K562 (cell line): Measurements from ENCODE around the gene ANKS1B. TPM values are rescaled to one million over a fixed set of nuclear protein-coding genes. Genes with fewer than 3 reads are reported as not detected.

Experiments used
- ARID3A ChIP-seq: IDR thresholded peaks from 2 replicates; pipeline ENCODE4 v1.6.1; 2012; ENCODE audit warnings: low read depth, low read length, improper control_type of control experiment, borderline replicate concordance
- ARID3B ChIP-seq: fragments of 250-450 bp; sonication (Bioruptor Pico); IDR thresholded peaks from 2 replicates; pipeline ENCODE4 v1.4.0; 2020; ENCODE audit warnings: borderline replicate concordance
- BCL6 ChIP-seq: fragments of 250-450 bp; sonication (Bioruptor Pico); IDR thresholded peaks from 2 replicates; pipeline ENCODE4 v1.4.0; 2020
- CREB1 ChIP-seq, 2 experiments: sonication (generic) in 1 of 2; formaldehyde crosslinking in 1 of 2; IDR thresholded peaks; 2 replicates each; pipeline versions ENCODE4 v1.6.1 to v1.8.0; 2012 to 2022; ENCODE audit warnings: inconsistent platforms in 1 of 2, mild to moderate bottlenecking in 1 of 2, missing genetic modification reagents in 1 of 2, moderate library complexity in 1 of 2
- GATAD2A ChIP-seq: fragments of 450-650 bp; IDR thresholded peaks from 2 replicates; pipeline ENCODE4 v1.6.1; 2017
- GATAD2B ChIP-seq: fragments of 450-650 bp; IDR thresholded peaks from 2 replicates; pipeline ENCODE4 v1.6.1; 2017; ENCODE audit warnings: mild to moderate bottlenecking, borderline replicate concordance
- HMGXB4 ChIP-seq: sonication (generic); formaldehyde crosslinking; IDR thresholded peaks from 2 replicates; pipeline ENCODE4 v1.8.1; 2023; ENCODE audit warnings: mild to moderate bottlenecking, missing genetic modification reagents
- HOMEZ ChIP-seq: fragments of 250-450 bp; sonication (Bioruptor Pico); IDR thresholded peaks from 2 replicates; pipeline ENCODE4 v1.4.0; 2020; ENCODE audit warnings: mild to moderate bottlenecking, moderate library complexity
- NONO ChIP-seq, 2 experiments: fragments of 200-400 bp in 1 of 2; fragments of 450-650 bp in 1 of 2; formaldehyde crosslinking in 1 of 2; IDR thresholded peaks; 2 replicates each; pipeline ENCODE4 v1.6.1; 2017; ENCODE audit warnings: low read depth in 2 of 2, mild to moderate bottlenecking in 2 of 2, moderate library complexity in 2 of 2, low read length in 1 of 2
- PHF20 ChIP-seq: fragments of 450-650 bp; IDR thresholded peaks from 2 replicates; pipeline ENCODE4 v1.6.1; 2018; ENCODE audit not compliant: partially characterized antibody
- POLR3G ChIP-seq: IDR thresholded peaks from 2 replicates; pipeline ENCODE4 v1.6.1; 2011; ENCODE audit not compliant: insufficient read length, insufficient replicate concordance; ENCODE audit errors: extremely low read depth
- PTTG1 ChIP-seq: fragments of 450-650 bp; IDR thresholded peaks from 2 replicates; pipeline ENCODE4 v1.6.1; 2016; ENCODE audit warnings: low read depth, mild to moderate bottlenecking, missing genetic modification characterization, missing compliant biosample characterization
- RBFOX2 ChIP-seq: fragments of 200-400 bp; formaldehyde crosslinking; IDR thresholded peaks from 2 replicates; pipeline ENCODE4 v1.6.1; 2017; ENCODE audit warnings: low read depth, mild to moderate bottlenecking, low read length, moderate library complexity
- SIN3A ChIP-seq, 2 experiments: fragments of 150-350 bp in 1 of 2; IDR thresholded peaks; 2 replicates each; pipeline ENCODE4 v1.6.1; 2011 to 2016; ENCODE audit warnings: borderline replicate concordance in 2 of 2, low read depth in 2 of 2, low read length in 2 of 2, mild to moderate bottlenecking in 2 of 2, moderate library complexity in 2 of 2; ENCODE audit not compliant: control insufficient read depth in 1 of 2
- SIN3B ChIP-seq: fragments of 450-650 bp; IDR thresholded peaks from 2 replicates; pipeline ENCODE4 v1.6.1; 2017; ENCODE audit warnings: low read depth, mild to moderate bottlenecking, moderate library complexity
- SMARCA5 ChIP-seq: fragments of 450-650 bp; IDR thresholded peaks from 2 replicates; pipeline ENCODE4 v1.6.1; 2016
- SNIP1 ChIP-seq: fragments of 450-650 bp; IDR thresholded peaks from 2 replicates; pipeline ENCODE4 v1.7.1; 2017; ENCODE audit warnings: low read depth, mild to moderate bottlenecking
- SNRNP70 ChIP-seq: fragments of 200-400 bp; formaldehyde crosslinking; optimal IDR thresholded peaks from 2 replicates; pipeline ENCODE3; 2017; ENCODE audit warnings: low read depth, low read length
- ZBTB34 ChIP-seq: fragments of 250-450 bp; sonication (Bioruptor Pico); IDR thresholded peaks from 2 replicates; pipeline ENCODE4 v1.8.0; 2021; ENCODE audit warnings: mild to moderate bottlenecking, moderate library complexity
- ZBTB7A ChIP-seq: IDR thresholded peaks from 2 replicates; pipeline ENCODE4 v1.6.1; 2011; ENCODE audit warnings: low read depth, mild to moderate bottlenecking, low read length, moderate library complexity, borderline replicate concordance; ENCODE audit not compliant: control insufficient read depth
- ZNF830 ChIP-seq: fragments of 250-450 bp; sonication (Bioruptor Pico); IDR thresholded peaks from 2 replicates; pipeline ENCODE4 v1.5.0; 2021; ENCODE audit warnings: mild to moderate bottlenecking
- polyA plus RNA-seq, 8 experiments: library from polyadenylated mRNA; depleted of rRNA in 4 of 8; stranded (reverse) in 5 of 8; unstranded in 3 of 8; fragments of >200 nt; fragmentation: Nextera tagmentation in 2 of 8; fragmentation: Illumina TruSeq in 1 of 8; extraction: Ambion mirVana in 2 of 8; extraction: Trizol in 1 of 8; gene quantifications; 2 replicates each; pipeline versions ENCODE4 v1.2.1 to v1.2.3, GENCODE V29; 2011 to 2014; ENCODE audit warnings: inconsistent platforms in 1 of 8, missing spikeins in 1 of 8
- total RNA-seq, 7 experiments: library from RNA; depleted of rRNA in 6 of 7; stranded (reverse); fragments of >200 nt in 6 of 7; fragmentation: Illumina TruSeq in 2 of 7; extraction: Trizol in 2 of 7; gene quantifications; 2 replicates each; pipeline versions ENCODE4 v1.2.1 to v1.2.3, GENCODE V29; 2011 to 2021; ENCODE audit warnings: low replicate concordance in 1 of 7

The ANKS1B gene
- total and polyA plus RNA-seq, 9 of the 15 experiments (the other 6 are each of a cell fraction or from before 2014, with no cell fraction given) = 0.04 to 0.47 (median 0.28) TPM; not detected in 4

GRCh38 chr12:98751580-98752115, 1233.1 kb downstream of the ANKS1B start (continued):
- TF ChIP-seq POLR3G (no peak), PHF20 (no peak), GATAD2A (no peak), CREB1 (IDR thresholded peaks at IDR 0.05) (no peak), CREB1 (CRISPR knock-in tag; IDR thresholded peaks at IDR 0.05) (no peak), ZNF830 (CRISPR knock-in tag) (no peak), RBFOX2 (no peak), SIN3A (IDR thresholded peaks at IDR 0.05; ENCODE audit: borderline replicate concordance in 2 of 2, control insufficient read depth in 1 of 2, low read depth in 2 of 2, low read length in 2 of 2) (no peak), ARID3A (peak; percentile 56; the same call in 1 of the 2 replicates), BCL6 (CRISPR knock-in tag) (no peak), SIN3B (no peak), GATAD2B (peak; percentile 44; the same call in 1 of the 2 replicates), HMGXB4 (no peak), SMARCA5 (no peak), NONO (IDR thresholded peaks at IDR 0.05; ENCODE audit: low read depth in 2 of 2, low read length in 1 of 2) (no peak), ZBTB34 (CRISPR knock-in tag) (no peak), ZBTB7A (no peak), ARID3B (CRISPR knock-in tag) (no peak), SNRNP70 (no peak), SNIP1 (no peak), HOMEZ (CRISPR knock-in tag) (no peak), PTTG1 (tag) (no peak)
